HEK293T (cell line): Measurements from ENCODE around the gene ARHGAP5.

Experiments used
- ARNT ChIP-seq: fragments of 450-650 bp; IDR thresholded peaks from 2 replicates; pipeline ENCODE4 v1.6.1; 2017; ENCODE audit warnings: mild to moderate bottlenecking
- BHLHE40 ChIP-seq: fragments of 450-650 bp; IDR thresholded peaks from 2 replicates; pipeline ENCODE4 v1.6.1; 2016; ENCODE audit warnings: mild to moderate bottlenecking, moderate library complexity, borderline replicate concordance
- CTBP1 ChIP-seq: fragments of 450-650 bp; IDR thresholded peaks from 2 replicates; pipeline ENCODE4 v1.6.1; 2016; ENCODE audit warnings: borderline replicate concordance
- ELF4 ChIP-seq: fragments of 450-650 bp; IDR thresholded peaks from 2 replicates; pipeline ENCODE4 v1.6.1; 2017; ENCODE audit warnings: antibody characterized with exemption
- FOXA1 ChIP-seq: fragments of 450-650 bp; IDR thresholded peaks from 2 replicates; pipeline ENCODE4 v1.6.1; 2016; ENCODE audit warnings: mild to moderate bottlenecking
- FOXK2 ChIP-seq: fragments of 450-650 bp; IDR thresholded peaks from 2 replicates; pipeline ENCODE4 v1.6.1; 2016; ENCODE audit warnings: mild to moderate bottlenecking
- HDGF ChIP-seq: fragments of 450-650 bp; IDR thresholded peaks from 2 replicates; pipeline ENCODE4 v1.6.1; 2017; ENCODE audit warnings: antibody characterized with exemption, borderline replicate concordance
- L3MBTL2 ChIP-seq: fragments of 450-650 bp; conservative IDR thresholded peaks from 2 replicates; pipeline ENCODE4 v1.6.1; 2016; ENCODE audit warnings: mild to moderate bottlenecking
- LEF1 ChIP-seq: fragments of 450-650 bp; IDR thresholded peaks from 2 replicates; pipeline ENCODE4 v1.6.1; 2017; ENCODE audit warnings: mild to moderate bottlenecking, borderline replicate concordance
- PKNOX1 ChIP-seq: fragments of 450-650 bp; IDR thresholded peaks from 2 replicates; pipeline ENCODE4 v1.6.1; 2016
- SP1 ChIP-seq: fragments of 450-650 bp; IDR thresholded peaks from 2 replicates; pipeline ENCODE4 v1.6.1; 2017
- SUZ12 ChIP-seq: fragments of 450-650 bp; IDR thresholded peaks from 2 replicates; pipeline ENCODE4 v1.6.1; 2016; ENCODE audit warnings: mild to moderate bottlenecking
- TARDBP ChIP-seq: fragments of 450-650 bp; IDR thresholded peaks from 2 replicates; pipeline ENCODE4 v1.6.1; 2016
- ZNF384 ChIP-seq: fragments of 450-650 bp; IDR thresholded peaks from 2 replicates; pipeline ENCODE4 v1.6.1; 2016

GRCh38 chr14:32202998-32203882 lies 126.1 kb downstream of the ARHGAP5 start, which contains the start of gene RNU6-8:
- TF ChIP-seq FOXA1 (no peak), SP1 (no peak), PKNOX1 (0 out of 2 replicates have a peak, but pooled peaks have one; percentile 6), HDGF (no peak), FOXK2 (no peak), SUZ12 (peak; percentile 71; the same call in 1 of the 2 replicates), TARDBP (no peak), ZNF384 (no peak), L3MBTL2 (peak; percentile 69; the same call in 1 of the 2 replicates), LEF1 (no peak), ARNT (no peak), CTBP1 (no peak), BHLHE40 (no peak), ELF4 (no peak)
